Measurements from ENCODE around the gene TMC8.
"Not testable (repeated sequence)": the region's sequence is repeated elsewhere in the genome, so short reads cannot be mapped to it uniquely, and the experiment has no call there.

Gene TMC8

DNA sequence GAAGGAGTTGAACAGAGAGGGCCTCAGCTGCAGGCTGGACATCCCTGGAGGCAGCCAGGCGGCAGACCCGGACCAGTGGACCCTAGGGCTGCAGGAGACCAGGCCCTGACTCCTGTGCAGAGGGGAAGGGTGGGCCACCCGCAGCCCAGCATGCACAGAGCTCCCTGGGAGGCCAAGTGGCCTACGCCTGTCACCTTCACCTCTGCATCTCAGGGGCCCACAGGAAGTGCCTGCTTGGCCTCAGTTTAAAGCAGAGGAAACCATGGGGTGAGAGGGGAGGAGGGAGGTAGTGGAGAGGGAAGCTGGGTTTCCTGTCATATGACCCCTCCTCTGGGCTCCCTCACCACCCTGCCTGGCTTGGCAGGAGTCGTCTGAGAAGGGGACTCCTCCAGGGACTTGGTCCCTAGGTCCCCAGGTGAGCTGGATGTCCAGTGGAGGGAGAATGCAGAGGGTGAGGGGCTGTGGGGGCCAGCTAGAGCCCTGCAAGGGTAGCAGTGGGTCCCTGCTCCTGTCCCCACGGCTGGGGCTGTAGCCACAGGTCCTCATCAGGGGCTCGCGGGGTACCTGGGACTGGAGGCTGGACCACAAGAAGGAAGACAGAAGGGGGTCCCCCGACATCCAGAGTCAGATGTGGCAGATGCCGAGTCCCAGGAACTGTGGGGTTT, at the start of gene TMC8:
Gene TMC8, plus strand, starts transcription at position 335 of the 665 bp plus-strand sequence. CDS start 818 bp downstream, outside the sequence.
- no peak for DNase-seq

GRCh38 chr17:78081551-78081950, 49.0 kb upstream of the TMC8 start:
- no peak for DNase-seq

- DNase-seq, result not testable (repeated sequence)
These were observed 48.2 kb upstream of the TMC8 start for GRCh38 chr17:78082355-78082872.

- DNase-seq, result no peak
These were observed 47.6 kb upstream of the TMC8 start for GRCh38 chr17:78082988-78083387.

- DNase-seq, result no peak
These were observed 43.8 kb upstream of the TMC8 start for GRCh38 chr17:78086740-78087139.

GRCh38 chr17:78088529-78088928, 42.0 kb upstream of the TMC8 start:
- no peak for DNase-seq

DNA sequence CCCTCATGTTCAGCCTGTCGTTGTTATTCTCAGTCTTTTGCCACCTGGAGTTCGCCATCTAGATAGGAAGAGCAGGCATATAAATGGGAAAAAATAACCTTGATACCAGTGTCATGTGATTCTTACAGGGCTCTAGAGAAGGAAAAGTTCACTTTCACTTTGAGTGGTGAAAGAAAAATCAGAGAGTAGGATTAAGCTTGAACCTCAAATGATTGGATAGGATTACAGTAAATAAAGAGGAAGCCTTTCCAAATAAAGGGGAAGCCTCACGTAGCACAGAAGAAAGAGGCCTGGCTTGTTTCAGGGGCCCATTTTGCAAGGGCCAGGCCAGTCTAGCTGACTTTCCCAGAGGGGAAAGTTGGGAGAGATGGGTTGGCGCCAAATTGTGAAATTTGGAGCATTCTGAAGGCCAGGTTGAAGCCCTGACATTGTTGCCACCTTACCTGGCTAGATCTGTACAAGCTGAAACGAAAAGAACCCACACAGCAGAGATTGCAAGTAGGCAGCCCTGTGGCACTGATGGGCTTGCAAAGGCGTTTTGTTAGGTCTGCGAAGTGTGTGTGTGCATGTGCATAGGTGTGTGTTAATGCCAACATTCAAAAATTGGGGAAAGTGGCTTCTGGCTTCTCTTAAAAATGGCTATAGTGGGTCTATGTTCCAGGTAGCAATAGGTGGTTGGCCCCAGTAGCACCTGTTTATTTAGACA, 40.8 kb upstream of the TMC8 start:
- DNase-seq, result no peak

DNA sequence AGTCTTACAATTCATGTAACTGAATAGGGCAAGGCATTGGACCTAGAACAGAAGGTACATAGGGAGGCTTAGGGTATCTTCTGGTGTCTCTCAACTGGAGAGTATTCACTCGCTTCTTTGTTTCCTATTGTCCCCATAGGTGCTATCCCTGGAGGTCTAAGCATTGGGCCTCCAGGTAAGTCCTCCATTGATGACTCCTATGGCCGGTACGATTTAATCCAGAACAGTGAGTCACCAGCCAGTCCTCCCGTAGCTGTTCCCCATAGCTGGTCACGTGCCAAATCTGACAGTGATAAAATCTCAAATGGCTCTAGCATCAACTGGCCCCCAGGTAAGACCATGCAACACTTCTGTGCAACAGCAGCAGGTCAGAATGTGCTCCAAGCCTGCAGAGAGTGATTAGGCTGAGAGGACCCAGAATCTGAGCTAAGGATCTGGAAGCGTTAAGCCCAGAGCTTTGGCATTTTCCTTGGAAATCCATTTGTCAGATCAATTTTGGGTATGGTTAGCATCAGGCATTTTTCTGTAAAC, 37.7 kb upstream of the TMC8 start:
- DNase-seq, result no peak

DNA sequence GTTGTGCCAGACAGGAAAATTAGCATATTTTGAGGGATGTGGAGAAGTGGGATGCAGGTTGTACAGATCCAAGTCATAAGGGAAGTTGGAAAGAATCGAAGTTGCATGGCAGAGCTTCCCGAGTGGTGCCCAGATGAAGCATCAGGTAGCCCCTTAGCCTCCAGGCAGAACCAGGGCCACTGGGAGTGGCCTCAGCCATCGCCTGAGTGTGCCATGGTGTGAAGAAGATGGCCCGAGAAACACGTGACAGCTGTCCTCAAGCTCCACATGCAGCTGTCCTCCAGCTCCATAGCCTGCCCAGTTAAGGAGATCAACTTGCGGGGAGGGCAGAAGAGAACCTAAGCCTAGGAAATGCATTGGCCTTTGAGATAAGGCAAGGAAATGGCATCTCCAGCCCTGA, 35.5 kb upstream of the TMC8 start:
- no peak for DNase-seq

DNA sequence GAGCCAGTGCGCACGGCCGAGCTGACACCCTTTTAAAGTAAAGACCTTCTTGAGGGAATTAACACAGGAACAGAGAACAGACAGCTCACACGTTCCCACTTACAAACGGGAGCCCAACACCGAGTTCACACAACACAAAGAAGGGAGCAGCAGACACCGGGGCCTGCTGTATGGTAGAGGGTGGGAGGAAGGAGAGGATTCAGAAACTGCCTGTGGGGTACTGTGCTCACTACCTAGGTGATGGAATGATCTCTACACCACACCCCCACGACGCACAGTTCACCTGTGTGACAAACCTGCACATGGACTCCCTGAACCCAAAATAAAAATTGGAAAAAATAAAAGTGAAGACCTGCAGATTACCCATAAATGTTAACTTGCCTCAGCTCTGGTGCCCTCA, 34.5 kb upstream of the TMC8 start:
- no peak for DNase-seq

- DNase-seq, result no peak
These were observed 29.5 kb upstream of the TMC8 start for GRCh38 chr17:78101112-78101511.

- DNase-seq, result no peak
These were observed 29.0 kb upstream of the TMC8 start for GRCh38 chr17:78101542-78101941.

- no peak for DNase-seq
These were observed 27.3 kb upstream of the TMC8 start for GRCh38 chr17:78103311-78103710.

DNA sequence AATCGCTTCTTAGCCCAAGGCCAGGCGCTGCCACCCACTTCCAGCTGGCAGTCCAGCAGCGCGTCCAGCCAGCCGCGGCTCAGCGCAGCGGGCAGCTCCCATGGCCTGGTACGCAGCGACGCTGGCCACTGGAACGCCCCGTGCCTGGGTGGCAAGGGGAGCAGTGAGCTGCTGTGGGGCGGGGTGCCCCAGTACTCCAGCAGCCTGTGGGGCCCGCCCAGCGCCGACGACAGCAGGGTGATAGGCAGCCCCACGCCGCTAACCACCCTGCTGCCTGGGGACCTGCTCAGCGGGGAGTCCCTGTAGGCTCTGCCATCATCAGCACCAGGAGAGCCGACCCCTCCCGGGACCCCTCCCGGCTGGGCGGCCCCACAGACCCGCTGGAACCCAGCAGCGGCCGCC, 26.0 kb upstream of the TMC8 start:
- no peak for DNase-seq

DNA sequence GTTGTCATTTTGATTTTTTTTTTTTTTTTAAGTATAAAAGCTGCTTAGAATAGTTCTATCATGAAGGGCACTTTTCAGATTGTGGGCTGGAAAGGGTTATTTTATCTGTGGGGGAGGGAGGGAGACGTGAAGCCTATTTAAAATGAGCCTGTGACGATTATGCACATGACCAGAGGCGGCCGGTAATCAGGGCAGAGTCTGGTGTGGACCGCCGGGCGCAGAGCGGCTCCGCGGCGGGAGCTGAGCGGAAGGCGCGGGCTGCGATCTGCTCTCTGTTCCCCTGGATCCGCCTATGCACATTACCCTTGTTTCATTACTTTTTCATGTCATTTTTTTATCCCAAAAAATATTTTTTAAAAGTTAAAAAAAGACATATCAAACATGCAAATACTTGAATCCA, 25.5 kb upstream of the TMC8 start:
- DNase-seq, result no peak

DNA sequence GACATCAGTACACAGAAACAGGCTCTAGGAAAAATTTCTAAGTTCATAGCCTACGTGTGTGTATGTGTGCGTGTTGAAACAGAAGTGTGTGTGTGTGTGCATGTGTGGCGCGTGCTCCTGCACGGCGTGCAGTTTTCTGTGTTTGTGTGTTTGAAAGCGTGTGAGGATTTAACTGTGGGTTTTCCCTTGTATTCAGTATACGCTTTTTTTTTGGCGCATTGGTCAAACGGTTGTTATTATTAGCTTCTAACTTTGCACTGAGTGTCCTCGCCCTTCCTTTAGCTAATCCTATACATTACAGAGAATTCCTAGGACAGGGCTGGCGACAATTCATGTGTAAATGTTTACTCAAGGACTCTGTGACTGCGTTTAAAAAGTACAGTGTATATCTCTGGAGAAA, 25.0 kb upstream of the TMC8 start:
- DNase-seq, result no peak

GRCh38 chr17:78106211-78106610, 24.4 kb upstream of the TMC8 start:
- DNase-seq, result no peak

- DNase-seq, result no peak
These were observed 23.1 kb upstream of the TMC8 start for GRCh38 chr17:78107457-78107856.

DNA sequence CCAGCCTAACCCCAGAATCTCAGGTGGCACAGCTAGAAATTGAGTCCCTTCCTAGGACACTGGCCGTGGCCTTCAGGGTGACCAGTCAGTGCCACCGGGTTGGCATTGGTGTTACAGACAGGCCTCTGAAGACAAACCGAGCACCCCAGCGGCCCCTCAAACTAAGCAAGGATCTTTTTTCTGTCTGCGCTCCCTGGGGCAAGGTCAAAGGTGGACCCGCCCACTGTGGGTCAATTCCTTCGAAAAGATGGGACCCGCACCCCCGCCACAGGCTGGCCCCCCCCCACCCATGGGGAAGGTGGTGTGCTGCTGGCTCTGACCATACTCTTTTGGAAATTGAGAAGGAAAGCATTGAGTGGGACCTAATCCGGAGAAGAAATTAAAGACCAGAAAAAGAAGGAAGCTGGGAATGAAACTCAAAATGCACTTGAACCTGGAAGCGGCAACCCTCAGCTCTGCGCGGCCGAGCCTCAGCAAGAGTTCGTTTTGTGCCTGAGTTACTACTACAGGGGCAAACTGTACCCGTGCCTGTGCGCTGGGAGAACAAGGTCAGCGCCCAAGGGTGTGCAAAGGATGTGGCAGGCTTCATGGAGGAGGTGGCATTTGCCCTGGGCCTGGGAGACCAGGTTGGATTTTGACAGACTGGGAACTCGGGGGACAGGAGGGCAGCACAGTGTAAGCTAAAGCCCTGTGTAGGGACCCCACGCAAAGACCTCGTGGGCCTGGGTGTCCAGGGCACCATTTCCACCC, 22.4 kb upstream of the TMC8 start:
- DNase-seq, result no peak

DNA sequence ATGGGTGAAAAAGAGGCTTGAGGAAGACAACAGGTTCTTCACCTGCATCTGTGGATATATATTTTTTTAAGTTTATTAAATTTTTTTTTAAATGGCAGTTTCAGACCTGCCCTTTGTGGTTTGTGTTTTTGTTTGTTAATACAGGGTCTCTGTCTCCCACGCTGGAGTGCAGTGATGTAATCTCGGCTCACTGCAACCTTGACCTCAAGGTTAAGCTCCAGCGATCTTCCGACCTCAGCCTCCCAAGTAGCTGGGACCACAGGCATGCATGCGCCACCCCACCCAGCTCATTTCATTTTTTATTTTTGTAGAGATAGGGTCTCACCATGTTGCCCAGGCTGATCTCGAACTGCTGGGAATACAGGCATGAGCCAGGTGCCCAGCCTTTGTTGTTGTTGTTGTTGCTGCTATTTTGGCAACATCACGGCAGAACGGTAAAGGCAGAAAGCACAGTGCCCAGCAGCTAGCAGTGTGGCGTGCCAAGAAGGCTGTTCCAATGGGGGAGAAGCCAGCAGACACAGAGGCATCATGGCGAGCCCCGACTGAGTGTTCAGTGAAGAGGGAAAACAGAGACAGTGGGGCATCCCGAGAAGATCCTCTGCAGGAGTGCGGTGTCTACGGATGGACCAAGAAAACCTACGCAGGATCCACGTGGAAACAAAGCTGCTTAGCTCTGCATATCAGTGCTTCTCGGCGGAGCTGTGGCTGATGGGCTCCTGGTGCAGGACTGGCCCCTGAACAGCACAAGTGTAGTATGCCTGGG, 21.7 kb upstream of the TMC8 start:
- DNase-seq, result peak; percentile 62 to 78

- no peak for DNase-seq
These were observed 21.1 kb upstream of the TMC8 start for GRCh38 chr17:78109489-78109761.

- no peak for DNase-seq
These were observed 20.1 kb upstream of the TMC8 start for GRCh38 chr17:78110363-78111015.

Data from cerebellar nuclear complex (tissue), 1 donor.